C4-2B (cell line): ENCODE results near the gene RMDN2.

Experiments used
- H3K27ac ChIP-seq: fragments of 450-650 bp; 2 replicates; pipeline ENCODE4 v1.5.1; 2017
- CTCF ChIP-seq: fragments of 450-650 bp; conservative IDR thresholded peaks from 2 replicates; pipeline ENCODE4 v1.5.1; 2017; ENCODE audit warnings: mild to moderate bottlenecking
- ZFX ChIP-seq: fragments of 450-650 bp; IDR thresholded peaks from 2 replicates; pipeline ENCODE4 v1.6.1; 2017

The RMDN2 gene

GRCh38 chr2:37911296-37911873, 13.7 kb upstream of the RMDN2 start:
- no peak overlapping the region for H3K27ac ChIP-seq
- no peak for TF ChIP-seq ZFX
- no peak for TF ChIP-seq CTCF

GRCh38 chr2:37912056-37912455, 13.0 kb upstream of the RMDN2 start:
- TF ChIP-seq CTCF (no peak), ZFX (no peak)
- H3K27ac ChIP-seq: no peak overlapping the region

GRCh38 chr2:37912616-37913015, 12.5 kb upstream of the RMDN2 start:
- H3K27ac ChIP-seq: no peak overlapping the region
- TF ChIP-seq CTCF (no peak), ZFX (no peak)

GRCh38 chr2:37914340-37914739, 10.7 kb upstream of the RMDN2 start:
- H3K27ac ChIP-seq: no peak overlapping the region
- TF ChIP-seq ZFX (no peak), CTCF (no peak)

- TF ChIP-seq CTCF (no peak), ZFX (no peak)
- no peak overlapping the region for H3K27ac ChIP-seq
These were observed 9.3 kb upstream of the RMDN2 start for GRCh38 chr2:37915773-37916172.

- no peak for TF ChIP-seq CTCF
- TF ChIP-seq ZFX: no peak
- no peak overlapping the region for H3K27ac ChIP-seq
These were observed 8.5 kb upstream of the RMDN2 start for GRCh38 chr2:37916512-37917082.

GRCh38 chr2:37917281-37918228, 7.5 kb upstream of the RMDN2 start:
- no peak overlapping the region for H3K27ac ChIP-seq

More at GRCh38 chr2:37917281-37918228, 7.5 kb upstream of the RMDN2 start:
- no peak for TF ChIP-seq CTCF
- TF ChIP-seq ZFX: no peak
